ENCODE data around the gene RTCA.

DNA sequence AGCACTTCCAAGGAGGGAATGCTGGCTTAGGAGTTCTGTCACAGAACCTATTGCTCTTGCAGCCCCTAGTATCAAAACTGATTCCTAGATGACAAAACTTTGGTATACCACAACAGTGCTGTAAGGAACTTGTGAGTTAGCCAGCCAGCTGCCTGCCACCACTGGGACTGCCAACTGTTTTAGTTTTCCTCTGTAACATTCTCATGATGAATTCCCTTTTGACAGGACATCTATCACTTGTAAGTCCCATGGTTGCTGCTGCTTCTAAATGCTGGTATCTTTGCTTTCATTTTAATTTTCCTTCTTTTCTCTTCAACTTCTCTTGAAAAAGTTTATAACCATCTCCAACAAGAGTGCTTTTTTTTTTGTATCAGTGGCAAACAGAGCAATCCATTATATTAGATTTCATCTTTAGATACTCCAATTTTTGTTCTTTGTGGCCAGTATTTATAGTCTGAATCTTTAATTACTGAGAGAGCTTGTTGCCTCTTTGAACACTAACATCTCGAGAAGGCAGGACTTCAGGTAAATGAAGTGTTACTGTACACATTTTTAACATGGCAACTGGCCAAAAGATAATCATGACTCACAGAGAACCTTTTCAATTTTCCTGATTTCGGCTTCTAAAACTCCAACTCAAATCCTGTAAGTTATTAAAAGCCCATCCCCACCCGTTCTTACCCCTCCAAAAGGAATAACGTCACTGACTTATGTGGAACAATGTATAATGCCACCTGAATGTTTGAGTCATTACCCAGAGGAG, 36.2 kb upstream of the RTCA start:
- TF ChIP-seq, protein P1, sequence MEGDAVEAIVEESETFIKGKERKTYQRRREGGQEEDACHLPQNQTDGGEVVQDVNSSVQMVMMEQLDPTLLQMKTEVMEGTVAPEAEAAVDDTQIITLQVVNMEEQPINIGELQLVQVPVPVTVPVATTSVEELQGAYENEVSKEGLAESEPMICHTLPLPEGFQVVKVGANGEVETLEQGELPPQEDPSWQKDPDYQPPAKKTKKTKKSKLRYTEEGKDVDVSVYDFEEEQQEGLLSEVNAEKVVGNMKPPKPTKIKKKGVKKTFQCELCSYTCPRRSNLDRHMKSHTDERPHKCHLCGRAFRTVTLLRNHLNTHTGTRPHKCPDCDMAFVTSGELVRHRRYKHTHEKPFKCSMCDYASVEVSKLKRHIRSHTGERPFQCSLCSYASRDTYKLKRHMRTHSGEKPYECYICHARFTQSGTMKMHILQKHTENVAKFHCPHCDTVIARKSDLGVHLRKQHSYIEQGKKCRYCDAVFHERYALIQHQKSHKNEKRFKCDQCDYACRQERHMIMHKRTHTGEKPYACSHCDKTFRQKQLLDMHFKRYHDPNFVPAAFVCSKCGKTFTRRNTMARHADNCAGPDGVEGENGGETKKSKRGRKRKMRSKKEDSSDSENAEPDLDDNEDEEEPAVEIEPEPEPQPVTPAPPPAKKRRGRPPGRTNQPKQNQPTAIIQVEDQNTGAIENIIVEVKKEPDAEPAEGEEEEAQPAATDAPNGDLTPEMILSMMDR (IDR thresholded peaks at IDR 0.05) = no peak
- no peak for TF ChIP-seq EZH2 (IDR thresholded peaks at IDR 0.05)
- no peak for TF ChIP-seq EZH2phosphoT487 (IDR thresholded peaks at IDR 0.05)

All from neural progenitor cell (in vitro differentiated cells).